Measurements from ENCODE around the gene GNAS-AS1.

Gene GNAS-AS1

DNA sequence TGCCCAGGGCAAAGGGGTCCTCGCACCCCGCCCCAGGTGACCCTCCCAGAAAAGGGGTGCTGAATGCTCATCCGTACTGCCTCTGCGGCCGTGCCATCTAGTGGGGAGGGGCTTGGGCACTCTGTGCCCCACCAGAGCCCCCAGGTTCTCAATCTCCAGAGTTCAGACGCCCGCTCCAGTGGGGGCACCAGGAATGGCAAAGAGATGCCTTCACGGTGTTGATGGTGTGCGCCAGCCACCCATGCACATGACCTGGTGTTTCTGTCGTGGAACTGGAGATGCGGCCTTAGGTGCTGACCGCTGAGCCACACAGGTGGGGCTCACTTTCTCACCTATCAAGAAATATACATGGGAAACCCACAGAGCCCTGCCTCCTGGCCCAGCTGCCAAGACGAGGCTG, 30.8 kb downstream of the GNAS-AS1 start:
- DNase-seq (ENCODE audit: low read depth) = no peak
- TF ChIP-seq, protein P1, sequence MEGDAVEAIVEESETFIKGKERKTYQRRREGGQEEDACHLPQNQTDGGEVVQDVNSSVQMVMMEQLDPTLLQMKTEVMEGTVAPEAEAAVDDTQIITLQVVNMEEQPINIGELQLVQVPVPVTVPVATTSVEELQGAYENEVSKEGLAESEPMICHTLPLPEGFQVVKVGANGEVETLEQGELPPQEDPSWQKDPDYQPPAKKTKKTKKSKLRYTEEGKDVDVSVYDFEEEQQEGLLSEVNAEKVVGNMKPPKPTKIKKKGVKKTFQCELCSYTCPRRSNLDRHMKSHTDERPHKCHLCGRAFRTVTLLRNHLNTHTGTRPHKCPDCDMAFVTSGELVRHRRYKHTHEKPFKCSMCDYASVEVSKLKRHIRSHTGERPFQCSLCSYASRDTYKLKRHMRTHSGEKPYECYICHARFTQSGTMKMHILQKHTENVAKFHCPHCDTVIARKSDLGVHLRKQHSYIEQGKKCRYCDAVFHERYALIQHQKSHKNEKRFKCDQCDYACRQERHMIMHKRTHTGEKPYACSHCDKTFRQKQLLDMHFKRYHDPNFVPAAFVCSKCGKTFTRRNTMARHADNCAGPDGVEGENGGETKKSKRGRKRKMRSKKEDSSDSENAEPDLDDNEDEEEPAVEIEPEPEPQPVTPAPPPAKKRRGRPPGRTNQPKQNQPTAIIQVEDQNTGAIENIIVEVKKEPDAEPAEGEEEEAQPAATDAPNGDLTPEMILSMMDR (conservative IDR thresholded peaks at IDR 0.05; ENCODE audit: low read depth, low read length) = no peak
- H3K4me3 ChIP-seq (ENCODE audit: low read depth, low read length) = no peak overlapping the region

DNA sequence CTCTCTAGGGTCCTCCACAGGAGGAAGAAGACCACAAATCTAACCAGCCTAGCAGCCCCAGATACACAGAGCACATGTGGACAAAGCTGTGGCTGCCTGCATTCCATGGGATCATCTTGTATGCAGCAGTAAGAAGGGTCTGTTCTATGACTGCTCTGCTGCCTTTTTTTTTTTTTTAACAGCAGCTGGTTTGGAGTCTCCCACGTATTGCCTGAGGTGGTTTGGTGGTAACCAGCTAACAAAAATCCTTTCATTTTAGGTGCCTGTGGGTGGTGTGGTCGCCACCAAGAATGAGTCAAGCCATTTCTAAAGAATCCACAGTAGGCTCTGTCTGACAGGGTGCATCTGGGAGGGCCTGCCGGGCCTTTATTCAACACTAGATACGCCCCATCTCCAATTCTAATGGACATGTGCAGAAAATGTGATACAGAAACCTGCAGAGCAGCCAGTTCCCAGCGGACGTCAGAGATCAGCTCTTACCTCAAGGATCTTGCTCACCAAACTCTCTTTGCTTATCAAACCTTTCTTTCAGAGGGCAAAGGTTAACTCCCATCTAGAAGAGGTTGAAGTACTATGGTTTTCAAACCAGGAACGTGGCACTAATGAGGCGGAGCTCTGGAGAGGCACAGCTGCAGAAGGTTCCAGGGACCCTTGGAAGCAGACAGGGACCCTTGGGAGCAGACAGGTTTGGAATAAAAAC, 32.0 kb downstream of the GNAS-AS1 start:
- DNase-seq (ENCODE audit: low read depth) = peak; percentile 26
- no peak overlapping the region for H3K4me3 ChIP-seq (ENCODE audit: low read depth, low read length)
- TF ChIP-seq, protein P1 (conservative IDR thresholded peaks at IDR 0.05; ENCODE audit: low read depth, low read length) = no peak

DNA sequence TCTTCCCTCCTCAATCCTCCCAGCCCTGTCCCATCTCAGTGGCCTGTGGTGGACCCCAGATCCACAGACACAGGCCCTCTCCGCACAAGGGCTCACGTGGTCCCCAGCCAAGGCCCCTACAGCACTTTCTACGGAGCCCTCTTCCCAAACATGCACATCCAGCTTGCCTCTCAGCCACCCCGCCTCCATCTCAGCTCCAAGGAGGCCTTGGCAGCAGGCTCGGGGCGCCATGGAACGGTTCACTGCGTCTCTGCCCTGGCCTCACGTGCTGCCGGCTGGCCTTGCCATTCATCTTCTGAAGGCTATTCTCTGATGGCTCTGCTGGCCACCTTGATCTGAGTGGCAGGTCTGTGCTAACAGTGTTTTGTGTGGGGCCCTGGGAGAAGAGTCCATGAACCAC, 33.0 kb downstream of the GNAS-AS1 start:
- DNase-seq (ENCODE audit: low read depth) = no peak
- no peak overlapping the region for H3K4me3 ChIP-seq (ENCODE audit: low read depth, low read length)
- TF ChIP-seq, protein P1 (conservative IDR thresholded peaks at IDR 0.05; ENCODE audit: low read depth, low read length) = no peak

DNA sequence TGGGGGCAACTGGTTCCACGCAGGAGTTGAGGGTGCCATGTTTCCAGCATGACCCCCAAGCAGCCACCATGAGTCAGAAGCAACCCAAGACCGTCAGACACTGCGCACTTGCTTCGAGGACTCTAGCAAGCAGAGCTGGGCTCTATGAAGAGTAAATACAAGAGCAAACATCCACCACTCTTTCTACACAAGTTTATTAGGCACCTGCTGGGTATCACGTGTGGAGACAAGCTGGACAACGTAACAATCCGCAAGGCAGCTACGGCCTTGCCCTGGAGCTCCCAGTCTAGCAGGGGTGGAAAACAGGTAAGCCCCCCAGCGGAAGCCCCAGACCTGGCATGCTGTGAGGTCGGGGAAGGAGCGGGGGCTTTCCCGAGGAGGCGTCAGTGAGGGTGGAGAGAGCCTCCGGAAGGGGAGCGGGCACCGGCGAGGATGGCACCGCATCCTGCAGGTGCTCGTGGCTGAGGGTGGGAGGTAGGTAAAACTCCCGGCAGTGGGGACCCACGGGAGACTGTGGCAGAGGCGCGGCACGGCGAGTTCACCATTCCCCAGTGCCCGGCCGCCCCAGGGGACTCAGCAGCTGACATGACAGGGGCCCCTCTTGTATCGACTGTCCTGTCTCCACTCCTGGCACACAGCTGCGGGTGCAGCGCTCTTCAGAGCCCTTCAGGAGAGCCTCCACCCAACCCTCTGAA, 33.6 kb downstream of the GNAS-AS1 start:
- DNase-seq (ENCODE audit: low read depth) = no peak
- no peak overlapping the region for H3K4me3 ChIP-seq (ENCODE audit: low read depth, low read length)
- TF ChIP-seq, protein P1 (conservative IDR thresholded peaks at IDR 0.05; ENCODE audit: low read depth, low read length) = no peak

DNA sequence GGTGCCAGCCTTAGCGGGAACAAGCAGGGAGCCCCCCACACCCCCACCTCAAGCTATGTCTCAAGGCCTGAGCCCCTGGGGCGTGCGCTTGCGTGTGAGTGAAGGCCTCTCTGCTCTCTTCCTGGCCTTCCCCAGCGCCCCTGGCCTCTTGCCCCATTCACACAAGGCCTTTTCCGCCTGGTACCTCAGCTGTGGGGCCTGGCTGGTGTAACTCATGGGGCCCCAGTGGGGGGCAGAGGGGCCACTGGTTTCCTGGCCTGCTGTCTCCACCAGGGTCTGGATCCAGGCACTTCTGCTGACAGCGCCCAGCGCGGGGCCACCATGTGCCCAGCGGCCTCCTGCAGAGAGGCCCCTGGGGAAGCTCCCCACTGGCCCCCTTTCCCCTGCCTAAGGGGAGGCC, 34.7 kb downstream of the GNAS-AS1 start:
- DNase-seq (ENCODE audit: low read depth) = no peak
- TF ChIP-seq, protein P1 (conservative IDR thresholded peaks at IDR 0.05; ENCODE audit: low read depth, low read length) = no peak
- no peak overlapping the region for H3K4me3 ChIP-seq (ENCODE audit: low read depth, low read length)

DNA sequence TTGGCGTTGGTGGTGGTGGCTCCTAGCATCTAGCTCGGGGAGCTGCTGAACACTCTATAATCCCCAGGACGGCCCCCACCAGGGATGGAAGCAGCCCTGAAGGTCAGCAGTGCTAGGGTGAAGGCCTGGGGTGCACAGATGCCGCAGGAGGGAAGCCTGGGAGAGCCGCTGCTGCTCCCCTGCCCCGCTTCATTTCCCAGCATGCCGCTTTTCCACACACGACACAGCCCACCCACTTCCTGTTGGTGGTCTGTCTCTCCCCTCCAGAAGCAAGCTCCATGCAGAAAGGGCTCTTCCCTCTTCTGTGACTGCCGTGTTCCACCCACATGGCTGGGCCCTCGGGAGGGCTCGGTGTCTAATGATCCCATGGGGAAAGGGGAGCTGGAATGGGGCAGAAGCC, 35.3 kb downstream of the GNAS-AS1 start:
- no peak overlapping the region for H3K4me3 ChIP-seq (ENCODE audit: low read depth, low read length)
- no peak for DNase-seq (ENCODE audit: low read depth)
- TF ChIP-seq, protein P1 (conservative IDR thresholded peaks at IDR 0.05; ENCODE audit: low read depth, low read length) = no peak

DNA sequence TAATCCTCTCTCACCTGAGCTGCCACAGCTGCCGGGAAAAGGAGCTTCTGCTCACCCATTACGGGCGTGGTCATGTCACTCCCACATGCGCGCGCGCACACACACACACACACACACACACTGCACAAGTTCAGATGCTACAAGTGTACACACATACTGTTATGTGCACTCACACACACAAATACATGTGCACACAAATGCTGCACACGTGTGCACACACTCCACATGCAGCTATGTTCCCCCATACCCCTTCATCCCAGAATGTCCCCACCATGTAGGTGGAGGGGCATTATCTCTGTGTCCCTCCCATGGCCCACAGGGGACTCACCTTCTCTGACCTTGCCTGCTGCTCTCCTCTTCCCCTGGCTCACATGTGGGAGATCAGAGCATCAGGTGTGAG, 37.3 kb downstream of the GNAS-AS1 start:
- TF ChIP-seq, protein P1 (conservative IDR thresholded peaks at IDR 0.05; ENCODE audit: low read depth, low read length) = no peak
- H3K4me3 ChIP-seq (ENCODE audit: low read depth, low read length) = no peak overlapping the region
- DNase-seq (ENCODE audit: low read depth) = no peak
